ENCODE results near the gene TRPM5.

Gene TRPM5

GRCh38 chr11:2395211-2395730 lies 49.0 kb downstream of the TRPM5 start:
- in situ Hi-C loops (cut with MboI; ENCODE audit: low pct_unique_long_range_greater_than_20kb, low sequenced_read_pairs, unreplicated experiment): no loop called here
- no peak for DNase-seq (ENCODE audit: low spot score)
- no peak for TF ChIP-seq CTCF (IDR thresholded peaks at IDR 0.05; ENCODE audit: extremely low read depth, insufficient read depth, missing control alignments)

- DNase-seq (ENCODE audit: low spot score): no peak
- in situ Hi-C loops (cut with MboI; ENCODE audit: low pct_unique_long_range_greater_than_20kb, low sequenced_read_pairs, unreplicated experiment): no loop called here
- no peak for TF ChIP-seq CTCF (IDR thresholded peaks at IDR 0.05; ENCODE audit: extremely low read depth, insufficient read depth, missing control alignments)
Measured at GRCh38 chr11:2394818-2395105, 49.6 kb downstream of the TRPM5 start.

All from GM13977 (cell line).